Measurements from ENCODE around the gene NCAM1.

The NCAM1 gene

GRCh38 chr11:113168354-113169342, 207.4 kb downstream of the NCAM1 start:
- no peak for DNase-seq (ENCODE audit: low read depth in 2 of 2)

- no peak for DNase-seq (ENCODE audit: low read depth in 2 of 2)
Measured at GRCh38 chr11:113172382-113172951, 211.2 kb downstream of the NCAM1 start.

- DNase-seq (ENCODE audit: low read depth in 2 of 2) = no peak
Measured at GRCh38 chr11:113173126-113173525, 211.9 kb downstream of the NCAM1 start.

- no peak for DNase-seq (ENCODE audit: low read depth in 2 of 2)
Measured at GRCh38 chr11:113174882-113175281, 213.7 kb downstream of the NCAM1 start.

GRCh38 chr11:113176599-113177360, 215.6 kb downstream of the NCAM1 start:
- no peak for DNase-seq (ENCODE audit: low read depth in 2 of 2)

GRCh38 chr11:113177671-113178070, 216.5 kb downstream of the NCAM1 start:
- no peak for DNase-seq (ENCODE audit: low read depth in 2 of 2)

GRCh38 chr11:113178381-113179070, 217.3 kb downstream of the NCAM1 start:
- no peak for DNase-seq (ENCODE audit: low read depth in 2 of 2)

- no peak for DNase-seq (ENCODE audit: low read depth in 2 of 2)
Measured at GRCh38 chr11:113179181-113179704, 218.0 kb downstream of the NCAM1 start.

- DNase-seq (ENCODE audit: low read depth in 2 of 2) = no peak
Measured at GRCh38 chr11:113181094-113181493, 219.9 kb downstream of the NCAM1 start.

- no peak for DNase-seq (ENCODE audit: low read depth in 2 of 2)
Measured at GRCh38 chr11:113182288-113182687, 221.1 kb downstream of the NCAM1 start.

GRCh38 chr11:113184498-113184897, 223.3 kb downstream of the NCAM1 start:
- no peak for DNase-seq (ENCODE audit: low read depth in 2 of 2)

- no peak for DNase-seq (ENCODE audit: low read depth in 2 of 2)
Measured at GRCh38 chr11:113188371-113188834, 227.2 kb downstream of the NCAM1 start.

- no peak for DNase-seq (ENCODE audit: low read depth in 2 of 2)
Measured at GRCh38 chr11:113189909-113190667, 228.9 kb downstream of the NCAM1 start.

- DNase-seq (ENCODE audit: low read depth in 2 of 2) = no peak
Measured at GRCh38 chr11:113192121-113192925, 231.1 kb downstream of the NCAM1 start.

GRCh38 chr11:113193016-113193415, 231.8 kb downstream of the NCAM1 start:
- no peak for DNase-seq (ENCODE audit: low read depth in 2 of 2)

GRCh38 chr11:113193946-113194345, 232.7 kb downstream of the NCAM1 start:
- no peak for DNase-seq (ENCODE audit: low read depth in 2 of 2)

- DNase-seq (ENCODE audit: low read depth in 2 of 2) = no peak
Measured at GRCh38 chr11:113195728-113196127, 234.5 kb downstream of the NCAM1 start.

- no peak for DNase-seq (ENCODE audit: low read depth in 2 of 2)
Measured at GRCh38 chr11:113197446-113197845, 236.2 kb downstream of the NCAM1 start.

GRCh38 chr11:113198972-113199661, 237.9 kb downstream of the NCAM1 start:
- DNase-seq (ENCODE audit: low read depth in 2 of 2) = no peak
